GM06990 (cell line): ENCODE results near the gene GRAMD2B.
"Not testable (repeated sequence)": the region's sequence is repeated elsewhere in the genome, so short reads cannot be mapped to it uniquely, and the experiment has no call there.

Experiments
- DNase-seq: peaks from one replicate; pipeline ENCODE4 v3.0.0-alpha.2; 2011; ENCODE audit not compliant: insufficient read length; ENCODE audit errors: extremely low read depth
- H3K27me3 ChIP-seq: replicated peaks from 2 replicates; pipeline ENCODE4 v1.6.0; 2011; ENCODE audit warnings: low read length; ENCODE audit not compliant: control insufficient read depth, insufficient read depth
- H3K36me3 ChIP-seq: 2 replicates; pipeline ENCODE4 v1.5.1; 2011; ENCODE audit warnings: low read length; ENCODE audit not compliant: control insufficient read depth, insufficient read depth
- H3K4me3 ChIP-seq: replicated peaks from 2 replicates; pipeline ENCODE4 v1.5.1; 2011; ENCODE audit warnings: low read depth, mild to moderate bottlenecking, control low read depth, low read length
- CTCF ChIP-seq: IDR thresholded peaks from 2 replicates; pipeline ENCODE4 v1.5.1; 2011; ENCODE audit warnings: low read length, control low read depth, mild to moderate bottlenecking, inconsistent platforms; ENCODE audit not compliant: insufficient read depth, poor library complexity, severe bottlenecking

GRAMD2B gene

GRCh38 chr5:126391386-126391785 is 31.8 kb upstream of the GRAMD2B start:
- no peak for TF ChIP-seq CTCF
- no peak for DNase-seq
- no peak overlapping the region for H3K4me3 ChIP-seq
- H3K36me3 ChIP-seq, result no peaks in the 10 kb centered on the region
- H3K27me3 ChIP-seq, result no peaks in the 10 kb centered on the region

GRCh38 chr5:126394211-126394788 is 28.9 kb upstream of the GRAMD2B start:
- TF ChIP-seq CTCF, result no peak
- no peak overlapping the region for H3K4me3 ChIP-seq
- no peaks in the 10 kb centered on the region for H3K36me3 ChIP-seq
- no peaks in the 10 kb centered on the region for H3K27me3 ChIP-seq
- no peak for DNase-seq

DNA sequence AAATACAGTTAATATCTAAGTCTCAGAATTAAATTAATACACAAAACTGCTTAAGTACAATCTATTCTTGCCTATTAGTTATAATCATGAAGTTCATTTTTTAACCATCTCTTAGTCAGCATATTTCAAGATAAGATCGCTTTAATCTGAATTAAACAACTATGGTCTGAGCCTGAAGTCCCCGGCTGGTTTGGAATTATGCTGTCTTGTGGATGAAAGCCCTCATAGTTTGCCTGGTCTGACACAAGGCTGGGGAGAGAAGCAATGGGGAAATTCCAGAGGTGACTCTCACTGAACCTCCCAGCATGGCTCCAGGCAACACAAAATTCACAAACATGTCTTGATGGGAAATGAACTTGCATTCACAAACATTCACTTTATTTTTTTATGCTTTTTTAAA is 28.0 kb upstream of the GRAMD2B start:
- no peak for TF ChIP-seq CTCF
- no peak overlapping the region for H3K4me3 ChIP-seq
- no peak for DNase-seq
- no peaks in the 10 kb centered on the region for H3K36me3 ChIP-seq
- H3K27me3 ChIP-seq, result no peaks in the 10 kb centered on the region

DNA sequence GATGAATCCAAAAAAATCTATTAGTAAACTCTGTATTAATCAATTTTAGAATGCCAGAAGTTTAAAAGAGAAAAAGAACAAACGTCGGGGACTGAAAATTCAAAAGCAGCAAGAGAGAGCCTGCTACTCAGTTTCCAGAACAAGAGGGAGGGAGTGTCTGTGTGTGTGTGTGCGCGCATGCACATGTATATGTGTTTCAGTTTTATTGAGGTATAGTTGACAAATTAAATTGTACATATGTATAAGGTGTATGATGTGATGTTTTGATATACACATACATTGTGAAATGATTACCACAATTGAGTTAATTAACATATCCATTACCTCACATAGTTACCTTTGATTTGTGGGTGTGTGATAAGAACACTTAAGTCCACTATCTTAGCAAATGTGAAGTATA is 27.6 kb upstream of the GRAMD2B start:
- DNase-seq, result no peak
- Histone ChIP-seq H3K4me3 (no peak overlapping the region), H3K27me3 (no peaks in the 10 kb centered on the region), H3K36me3 (no peaks in the 10 kb centered on the region)
- no peak for TF ChIP-seq CTCF

DNA sequence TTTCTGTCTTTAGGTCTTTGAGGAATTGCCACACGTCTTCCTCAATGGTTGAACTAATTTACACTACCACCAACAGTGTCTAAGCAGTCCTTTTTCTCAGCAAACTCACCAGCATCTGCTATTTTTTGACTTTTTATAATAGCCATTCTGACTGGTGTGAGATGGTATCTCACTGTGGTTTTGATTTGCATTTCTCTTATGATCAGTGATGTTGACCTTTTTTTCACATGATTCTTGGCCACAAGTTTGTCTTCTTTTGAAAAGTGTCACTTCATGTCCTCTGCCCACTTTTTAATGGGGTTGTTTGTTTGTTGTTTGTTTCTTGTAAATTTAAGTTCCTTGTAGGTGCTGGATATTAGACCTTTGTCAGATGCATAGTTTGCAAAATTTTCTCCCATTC is 26.5 kb upstream of the GRAMD2B start:
- DNase-seq, H3K27me3 ChIP-seq, H3K36me3 ChIP-seq, H3K4me3 ChIP-seq: not testable (repeated sequence)

DNA sequence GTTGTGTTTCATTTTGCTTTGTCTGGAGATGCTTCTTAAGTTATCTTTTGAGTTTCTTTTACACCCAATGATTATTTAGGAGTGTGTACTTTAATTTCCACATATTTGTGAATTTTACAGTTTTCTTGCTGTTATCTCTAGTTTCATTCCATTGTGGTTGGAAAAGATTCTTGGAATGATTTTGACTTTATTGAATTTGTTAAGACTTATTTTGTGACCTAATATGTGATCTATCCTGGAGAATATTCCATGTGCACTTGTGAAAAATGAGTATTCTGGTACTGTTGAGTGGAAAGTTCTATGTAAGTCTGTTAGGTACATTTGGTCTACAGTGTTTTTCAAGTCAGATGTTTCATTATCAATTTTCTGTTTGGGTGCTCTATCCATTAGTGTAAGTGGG is 24.4 kb upstream of the GRAMD2B start:
- no peak overlapping the region for H3K4me3 ChIP-seq
- H3K36me3 ChIP-seq, result no peaks in the 10 kb centered on the region
- no peak for TF ChIP-seq CTCF
- H3K27me3 ChIP-seq, result no peaks in the 10 kb centered on the region
- no peak for DNase-seq
